ENCODE measurements around the gene HAGH. TPM values are rescaled to one million over a fixed set of nuclear protein-coding genes. Genes with fewer than 3 reads are reported as not detected.

Gene HAGH
- total and polyA plus RNA-seq, 4 donors: 50.2 to 79.0 (median 55.6) TPM

GRCh38 chr16:1765826-1766225, 60.8 kb downstream of the HAGH start:
- no peaks in the 10 kb centered on the region for H3K36me3 ChIP-seq (ENCODE audit: control insufficient read depth in 1 of 2, insufficient read depth in 2 of 2, low read length in 1 of 2)
- no peak overlapping the region for H3K4me3 ChIP-seq (ENCODE audit: low read length in 2 of 2)
- H3K9me3 ChIP-seq (ENCODE audit: control insufficient read depth, low read length): no peaks in the 10 kb centered on the region
- 89 to 91% methylated on average over 22 of the region's 22 CpGs for WGBS, 2 donors
- DNase-seq (no peak), ATAC-seq (ENCODE audit: low FRiP score) (no peak)
- H3K27ac ChIP-seq (ENCODE audit: low read depth in 1 of 2, low read length in 2 of 2): no peak overlapping the region
- intact Hi-C loops (cut with DNase I): no loop called here
- no peaks in the 10 kb centered on the region for H3K27me3 ChIP-seq (ENCODE audit: control insufficient read depth in 1 of 2, insufficient read depth in 2 of 2, low read length in 1 of 2)
- H3K4me1 ChIP-seq (ENCODE audit: control insufficient read depth in 1 of 2, insufficient read depth in 2 of 2, low read length in 2 of 2): no peaks in the 10 kb centered on the region

GRCh38 chr16:1764971-1765370, 61.7 kb downstream of the HAGH start:
- no peak for DNase-seq
- no peak overlapping the region for H3K4me3 ChIP-seq (ENCODE audit: low read length in 2 of 2)
- H3K27ac ChIP-seq (ENCODE audit: low read depth in 1 of 2, low read length in 2 of 2): no peak overlapping the region
- no peaks in the 10 kb centered on the region for H3K9me3 ChIP-seq (ENCODE audit: control insufficient read depth, low read length)
- intact Hi-C loops (cut with DNase I): no loop called here
- H3K27me3 ChIP-seq (ENCODE audit: control insufficient read depth in 1 of 2, insufficient read depth in 2 of 2, low read length in 1 of 2): no peaks in the 10 kb centered on the region
- H3K4me1 ChIP-seq (ENCODE audit: control insufficient read depth in 1 of 2, insufficient read depth in 2 of 2, low read length in 2 of 2): no peaks in the 10 kb centered on the region
- ATAC-seq (ENCODE audit: low FRiP score): no peak
- no peaks in the 10 kb centered on the region for H3K36me3 ChIP-seq (ENCODE audit: control insufficient read depth in 1 of 2, insufficient read depth in 2 of 2, low read length in 1 of 2)
- WGBS, 2 donors: 90 to 94% methylated on average over 21 of the region's 21 CpGs

- Histone ChIP-seq H3K36me3 (ENCODE audit: control insufficient read depth in 1 of 2, insufficient read depth in 2 of 2, low read length in 1 of 2) (no peaks in the 10 kb centered on the region), H3K27ac (ENCODE audit: low read depth in 1 of 2, low read length in 2 of 2) (no peak overlapping the region), H3K4me1 (ENCODE audit: control insufficient read depth in 1 of 2, insufficient read depth in 2 of 2, low read length in 2 of 2) (no peaks in the 10 kb centered on the region), H3K27me3 (ENCODE audit: control insufficient read depth in 1 of 2, insufficient read depth in 2 of 2, low read length in 1 of 2) (no peaks in the 10 kb centered on the region), H3K4me3 (ENCODE audit: low read length in 2 of 2) (no peak overlapping the region), H3K9me3 (ENCODE audit: control insufficient read depth, low read length) (no peaks in the 10 kb centered on the region)
- intact Hi-C loops (cut with DNase I): no loop called here
- 72 to 73% methylated on average over 75 to 81 of the region's 81 CpGs for WGBS, 2 donors
- ATAC-seq (ENCODE audit: low FRiP score): no peak
- no peak for DNase-seq
Measured at GRCh38 chr16:1763521-1764511, 62.8 kb downstream of the HAGH start.

- no peaks in the 10 kb centered on the region for H3K36me3 ChIP-seq (ENCODE audit: control insufficient read depth in 1 of 2, insufficient read depth in 2 of 2, low read length in 1 of 2)
Measured at GRCh38 chr16:1762879-1763520, 63.6 kb downstream of the HAGH start.

GRCh38 chr16:1762196-1762878, 64.3 kb downstream of the HAGH start:
- peak in 1 of 2 donors; percentile 75 for DNase-seq
- 92 to 94% methylated on average over 27 to 30 of the region's 30 CpGs for WGBS, 2 donors
- intact Hi-C loops (cut with DNase I): no loop called here
- Histone ChIP-seq H3K4me3 (ENCODE audit: low read length in 2 of 2) (no peak overlapping the region), H3K36me3 (ENCODE audit: control insufficient read depth in 1 of 2, insufficient read depth in 2 of 2, low read length in 1 of 2) (no peaks in the 10 kb centered on the region), H3K4me1 (ENCODE audit: control insufficient read depth in 1 of 2, insufficient read depth in 2 of 2, low read length in 2 of 2) (no peaks in the 10 kb centered on the region), H3K27me3 (ENCODE audit: control insufficient read depth in 1 of 2, insufficient read depth in 2 of 2, low read length in 1 of 2) (no peaks in the 10 kb centered on the region), H3K27ac (ENCODE audit: low read depth in 1 of 2, low read length in 2 of 2) (no peak overlapping the region), H3K9me3 (ENCODE audit: control insufficient read depth, low read length) (no peaks in the 10 kb centered on the region)
- ATAC-seq (ENCODE audit: low FRiP score): no peak

More at GRCh38 chr16:1762879-1763520, 63.6 kb downstream of the HAGH start:
- Histone ChIP-seq H3K27me3 (ENCODE audit: control insufficient read depth in 1 of 2, insufficient read depth in 2 of 2, low read length in 1 of 2) (no peaks in the 10 kb centered on the region), H3K9me3 (ENCODE audit: control insufficient read depth, low read length) (no peaks in the 10 kb centered on the region), H3K4me1 (ENCODE audit: control insufficient read depth in 1 of 2, insufficient read depth in 2 of 2, low read length in 2 of 2) (no peaks in the 10 kb centered on the region), H3K4me3 (ENCODE audit: low read length in 2 of 2) (no peak overlapping the region), H3K27ac (ENCODE audit: low read depth in 1 of 2, low read length in 2 of 2) (no peak overlapping the region)
- ATAC-seq (ENCODE audit: low FRiP score) (no peak), DNase-seq (peak in 1 of 2 donors; percentile 74)
- 86% methylated on average over 24 of the region's 24 CpGs for WGBS, 2 donors
- intact Hi-C loops (cut with DNase I): no loop called here

GRCh38 chr16:1761751-1762150, 64.9 kb downstream of the HAGH start:
- no peaks in the 10 kb centered on the region for H3K4me1 ChIP-seq (ENCODE audit: control insufficient read depth in 1 of 2, insufficient read depth in 2 of 2, low read length in 2 of 2)
- ATAC-seq (ENCODE audit: low FRiP score): no peak
- H3K27me3 ChIP-seq (ENCODE audit: control insufficient read depth in 1 of 2, insufficient read depth in 2 of 2, low read length in 1 of 2): no peaks in the 10 kb centered on the region
- H3K9me3 ChIP-seq (ENCODE audit: control insufficient read depth, low read length): no peaks in the 10 kb centered on the region
- intact Hi-C loops (cut with DNase I): no loop called here
- H3K27ac ChIP-seq (ENCODE audit: low read depth in 1 of 2, low read length in 2 of 2): no peak overlapping the region
- no peaks in the 10 kb centered on the region for H3K36me3 ChIP-seq (ENCODE audit: control insufficient read depth in 1 of 2, insufficient read depth in 2 of 2, low read length in 1 of 2)
- 91 to 92% methylated on average over 15 of the region's 15 CpGs for WGBS, 2 donors
- no peak overlapping the region for H3K4me3 ChIP-seq (ENCODE audit: low read length in 2 of 2)
- no peak for DNase-seq

- intact Hi-C loops (cut with DNase I): no loop called here
- Histone ChIP-seq H3K27me3 (ENCODE audit: control insufficient read depth in 1 of 2, insufficient read depth in 2 of 2, low read length in 1 of 2) (no peaks in the 10 kb centered on the region), H3K27ac (ENCODE audit: low read depth in 1 of 2, low read length in 2 of 2) (no peak overlapping the region), H3K9me3 (ENCODE audit: control insufficient read depth, low read length) (no peaks in the 10 kb centered on the region), H3K36me3 (ENCODE audit: control insufficient read depth in 1 of 2, insufficient read depth in 2 of 2, low read length in 1 of 2) (no peaks in the 10 kb centered on the region), H3K4me3 (ENCODE audit: low read length in 2 of 2) (no peak overlapping the region), H3K4me1 (ENCODE audit: control insufficient read depth in 1 of 2, insufficient read depth in 2 of 2, low read length in 2 of 2) (no peaks in the 10 kb centered on the region)
- DNase-seq: no peak
- 83 to 91% methylated on average over 15 of the region's 15 CpGs for WGBS, 2 donors
- ATAC-seq (ENCODE audit: low FRiP score): no peak
Measured at GRCh38 chr16:1760911-1761310, 65.7 kb downstream of the HAGH start.

GRCh38 chr16:1759511-1759910, 67.1 kb downstream of the HAGH start:
- Histone ChIP-seq H3K9me3 (ENCODE audit: control insufficient read depth, low read length) (no peaks in the 10 kb centered on the region), H3K27me3 (ENCODE audit: control insufficient read depth in 1 of 2, insufficient read depth in 2 of 2, low read length in 1 of 2) (no peaks in the 10 kb centered on the region), H3K27ac (ENCODE audit: low read depth in 1 of 2, low read length in 2 of 2) (no peak overlapping the region), H3K36me3 (ENCODE audit: control insufficient read depth in 1 of 2, insufficient read depth in 2 of 2, low read length in 1 of 2) (no peaks in the 10 kb centered on the region), H3K4me3 (ENCODE audit: low read length in 2 of 2) (no peak overlapping the region), H3K4me1 (ENCODE audit: control insufficient read depth in 1 of 2, insufficient read depth in 2 of 2, low read length in 2 of 2) (no peaks in the 10 kb centered on the region)
- 94 to 97% methylated on average over 21 of the region's 21 CpGs for WGBS, 2 donors
- no peak for ATAC-seq (ENCODE audit: low FRiP score)
- intact Hi-C loops (cut with DNase I): no loop called here
- no peak for DNase-seq

Data from aorta (tissue), 5 donors.